Glutamatergic neuron (in vitro differentiated cells): ENCODE results near the gene PTPN14. TPM values are rescaled to one million over a fixed set of nuclear protein-coding genes. Genes with fewer than 3 reads are reported as not detected.
A peak's percentile ranks its signal among the peaks of the same experiment; 100 is the strongest.

Source experiments
- DNase-seq: peaks from one replicate; pipeline ENCODE4 v3.0.0; 2022
- H3K27ac Mint-ChIP-seq: one replicate; pipeline ENCODE4 v1.8.0; 2020; ENCODE audit warnings: mild to moderate bottlenecking, mixed read lengths, inconsistent platforms; ENCODE audit not compliant: unreplicated experiment
- H3K27me3 Mint-ChIP-seq: one replicate; pipeline ENCODE4 v1.8.0; 2020; ENCODE audit warnings: mild to moderate bottlenecking, moderate library complexity, mixed read lengths, inconsistent platforms; ENCODE audit not compliant: unreplicated experiment
- H3K36me3 Mint-ChIP-seq: one replicate; pipeline ENCODE4 v1.8.0; 2020; ENCODE audit warnings: mild to moderate bottlenecking, mixed read lengths, inconsistent platforms; ENCODE audit not compliant: unreplicated experiment
- H3K4me1 Mint-ChIP-seq: one replicate; pipeline ENCODE4 v1.8.0; 2020; ENCODE audit warnings: mild to moderate bottlenecking, low read depth, mixed read lengths, inconsistent platforms; ENCODE audit not compliant: unreplicated experiment
- H3K4me3 Mint-ChIP-seq: one replicate; pipeline ENCODE4 v1.8.0; 2020; ENCODE audit warnings: mild to moderate bottlenecking, mixed read lengths, inconsistent platforms; ENCODE audit not compliant: unreplicated experiment
- H3K9me3 Mint-ChIP-seq: one replicate; pipeline ENCODE4 v1.8.0; 2020; ENCODE audit warnings: mild to moderate bottlenecking, moderate library complexity, mixed read lengths, inconsistent platforms; ENCODE audit not compliant: unreplicated experiment
- total RNA-seq: library from RNA; stranded (reverse); fragmentation: NEBNext Ultra II Directional; extraction: Animal tissue kit (Norgen Biotek cat#: 25700); gene quantifications from one replicate; pipeline ENCODE4 v1.2.1, GENCODE V29; 2021; ENCODE audit not compliant: unreplicated experiment
- TF ChIP-seq, protein P1 (sequence below): fragments of 200-600 bp; sonication (generic); IDR thresholded peaks from one replicate; pipeline ENCODE4 v1.5.0; 2021; ENCODE audit not compliant: partially characterized antibody, unreplicated experiment

PTPN14 gene
- total RNA-seq, 1 donor from 2014 or later: 1.7 TPM

DNA sequence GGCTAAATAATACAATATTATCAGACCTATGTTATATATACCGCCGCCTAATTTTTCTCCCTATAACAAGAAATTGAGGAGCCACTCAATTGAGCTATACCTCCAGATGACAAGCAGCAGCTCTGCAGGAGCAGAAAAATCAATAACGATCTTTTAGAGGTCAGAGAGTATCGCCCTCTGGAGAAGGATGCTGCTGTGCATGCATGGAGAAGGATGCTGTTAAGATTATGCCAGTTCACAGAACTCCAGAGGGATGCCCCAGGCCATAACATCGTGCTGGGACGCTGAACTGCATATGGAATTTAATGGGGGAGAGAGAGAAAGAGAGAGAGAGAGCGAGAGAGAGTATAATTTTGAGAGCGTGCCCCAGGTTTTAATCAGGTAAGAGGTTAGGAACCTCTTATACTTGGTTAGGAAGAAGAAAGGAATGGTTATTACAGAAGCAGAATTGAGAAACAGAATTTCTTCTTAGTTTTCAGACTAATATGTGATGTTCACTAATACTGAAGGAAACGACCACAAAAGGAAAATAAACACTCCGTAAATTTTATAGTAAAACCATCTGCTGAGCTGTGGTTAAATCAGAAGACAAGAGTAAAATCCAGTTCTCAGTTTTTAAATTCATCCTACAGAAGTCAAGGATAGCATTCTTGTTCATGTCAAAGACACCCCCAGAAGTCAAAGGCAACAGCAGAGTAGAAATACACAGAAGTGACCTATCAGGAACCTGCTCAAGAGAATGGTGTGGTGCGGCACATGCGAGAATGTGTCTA, 159.3 kb downstream of the PTPN14 start:
- Mint-ChIP-seq H3K27ac (peak overlapping the region; percentile 46), H3K4me3 (peak overlapping the region; percentile 7), H3K36me3 (no peaks in the 10 kb centered on the region), H3K4me1 (peaks cover 25% of the 10 kb centered on the region), H3K9me3 (peaks cover 4% of the 10 kb centered on the region), H3K27me3 (no peaks in the 10 kb centered on the region)
- peak; percentile 43 for DNase-seq
- TF ChIP-seq, protein P1, sequence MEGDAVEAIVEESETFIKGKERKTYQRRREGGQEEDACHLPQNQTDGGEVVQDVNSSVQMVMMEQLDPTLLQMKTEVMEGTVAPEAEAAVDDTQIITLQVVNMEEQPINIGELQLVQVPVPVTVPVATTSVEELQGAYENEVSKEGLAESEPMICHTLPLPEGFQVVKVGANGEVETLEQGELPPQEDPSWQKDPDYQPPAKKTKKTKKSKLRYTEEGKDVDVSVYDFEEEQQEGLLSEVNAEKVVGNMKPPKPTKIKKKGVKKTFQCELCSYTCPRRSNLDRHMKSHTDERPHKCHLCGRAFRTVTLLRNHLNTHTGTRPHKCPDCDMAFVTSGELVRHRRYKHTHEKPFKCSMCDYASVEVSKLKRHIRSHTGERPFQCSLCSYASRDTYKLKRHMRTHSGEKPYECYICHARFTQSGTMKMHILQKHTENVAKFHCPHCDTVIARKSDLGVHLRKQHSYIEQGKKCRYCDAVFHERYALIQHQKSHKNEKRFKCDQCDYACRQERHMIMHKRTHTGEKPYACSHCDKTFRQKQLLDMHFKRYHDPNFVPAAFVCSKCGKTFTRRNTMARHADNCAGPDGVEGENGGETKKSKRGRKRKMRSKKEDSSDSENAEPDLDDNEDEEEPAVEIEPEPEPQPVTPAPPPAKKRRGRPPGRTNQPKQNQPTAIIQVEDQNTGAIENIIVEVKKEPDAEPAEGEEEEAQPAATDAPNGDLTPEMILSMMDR: no peak

DNA sequence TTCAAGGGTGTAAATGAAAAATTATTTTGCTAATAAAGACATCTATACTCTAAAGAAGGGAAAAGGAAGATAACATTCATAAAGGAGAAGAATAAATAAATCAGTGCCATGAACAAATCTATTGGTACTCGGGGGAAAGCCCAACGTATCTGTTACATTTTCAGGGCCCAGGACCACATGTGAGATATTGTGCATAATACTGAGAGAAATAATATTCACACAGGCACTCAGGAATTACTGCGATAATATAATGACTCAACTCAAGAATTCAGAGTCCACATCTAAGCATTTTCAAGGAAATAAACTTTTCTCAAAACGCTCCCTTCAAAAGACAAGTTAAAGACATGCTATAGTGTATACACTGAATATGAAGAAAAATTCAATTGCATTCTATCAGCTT, 161.7 kb downstream of the PTPN14 start:
- no peak for DNase-seq
- H3K4me3 Mint-ChIP-seq: no peak overlapping the region
- H3K27ac Mint-ChIP-seq: peak overlapping the region; percentile 41
- TF ChIP-seq, protein P1: no peak
- H3K4me1 Mint-ChIP-seq: peaks cover 41% of the 10 kb centered on the region
- H3K27me3 Mint-ChIP-seq: no peaks in the 10 kb centered on the region
- peaks cover 5% of the 10 kb centered on the region for H3K9me3 Mint-ChIP-seq
- no peaks in the 10 kb centered on the region for H3K36me3 Mint-ChIP-seq

DNA sequence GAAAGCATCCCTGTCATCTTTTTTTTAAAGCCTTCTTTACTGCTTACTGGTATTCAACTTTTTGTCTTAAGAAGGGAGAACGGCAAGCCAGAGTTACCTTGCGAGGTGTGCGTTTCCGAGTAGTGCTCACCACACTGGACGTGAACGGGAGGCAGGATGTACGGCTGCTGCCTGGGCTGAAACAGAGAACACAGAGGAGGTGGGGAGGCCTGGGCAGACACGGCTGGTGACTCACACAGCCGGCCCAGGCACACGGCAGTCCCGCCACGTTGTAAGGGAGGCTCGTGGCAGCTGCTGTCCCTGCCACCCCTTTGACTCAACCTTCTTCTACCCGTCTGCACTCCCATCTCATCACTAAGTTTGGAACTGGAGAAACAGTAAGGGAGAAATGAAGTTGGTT, 164.7 kb downstream of the PTPN14 start:
- no peak for DNase-seq
- H3K4me3 Mint-ChIP-seq: no peak overlapping the region
- no peaks in the 10 kb centered on the region for H3K36me3 Mint-ChIP-seq
- peaks cover 38% of the 10 kb centered on the region for H3K4me1 Mint-ChIP-seq
- no peak overlapping the region for H3K27ac Mint-ChIP-seq
- TF ChIP-seq, protein P1: no peak
- peaks cover 2% of the 10 kb centered on the region for H3K9me3 Mint-ChIP-seq
- H3K27me3 Mint-ChIP-seq: peaks cover 4% of the 10 kb centered on the region

DNA sequence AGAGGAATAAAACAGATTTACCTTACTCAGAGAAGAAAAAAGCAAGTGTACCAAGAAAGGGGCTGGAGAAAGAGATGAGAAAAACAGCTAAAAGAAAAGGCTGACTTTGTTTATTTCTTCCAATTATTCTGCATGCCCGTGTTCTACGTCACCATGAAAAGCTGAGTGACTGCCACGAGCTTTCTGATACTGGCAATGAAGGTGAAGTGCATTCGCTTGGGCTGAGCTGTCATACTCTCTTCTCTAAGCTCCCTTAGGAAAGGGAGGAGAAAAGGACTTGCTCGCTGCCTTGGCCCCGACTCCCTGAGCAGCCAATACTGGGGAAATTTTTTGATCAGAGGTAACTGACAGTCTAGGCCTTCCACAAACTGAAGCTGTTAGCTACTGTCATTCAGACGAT, 165.1 kb downstream of the PTPN14 start:
- TF ChIP-seq, protein P1: no peak
- H3K36me3 Mint-ChIP-seq: no peaks in the 10 kb centered on the region
- peaks cover 4% of the 10 kb centered on the region for H3K27me3 Mint-ChIP-seq
- peaks cover 2% of the 10 kb centered on the region for H3K9me3 Mint-ChIP-seq
- no peak overlapping the region for H3K27ac Mint-ChIP-seq
- DNase-seq: no peak
- H3K4me3 Mint-ChIP-seq: no peak overlapping the region
- H3K4me1 Mint-ChIP-seq: peaks cover 37% of the 10 kb centered on the region

DNA sequence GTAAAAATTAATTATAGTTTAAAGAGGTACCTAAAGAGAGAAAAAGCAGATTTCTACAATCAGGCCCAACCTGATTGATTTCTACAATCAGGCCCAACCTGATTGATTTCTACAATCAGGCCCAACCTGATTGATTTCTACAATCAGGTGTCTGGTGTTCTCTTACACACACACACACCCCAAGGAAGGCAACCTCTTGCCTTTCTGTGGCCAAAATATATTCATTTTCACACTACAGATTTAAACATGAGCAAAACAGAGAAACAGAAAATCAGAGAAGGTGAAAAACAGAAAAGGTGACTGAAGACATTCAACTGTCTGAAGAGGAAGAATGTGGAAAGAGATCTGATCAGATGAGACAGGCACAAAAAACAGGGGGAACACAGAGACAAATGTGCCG, 166.0 kb downstream of the PTPN14 start:
- Mint-ChIP-seq H3K27me3 (peaks cover 4% of the 10 kb centered on the region), H3K4me3 (no peak overlapping the region), H3K36me3 (no peaks in the 10 kb centered on the region), H3K27ac (no peak overlapping the region), H3K4me1 (peaks cover 32% of the 10 kb centered on the region), H3K9me3 (peaks cover 2% of the 10 kb centered on the region)
- TF ChIP-seq, protein P1: no peak
- no peak for DNase-seq
